Spleen (tissue), 13 donors: ENCODE results near the gene PAK3. TPM values are rescaled to one million over a fixed set of nuclear protein-coding genes. Genes with fewer than 3 reads are reported as not detected.

Experiments used
- DNase-seq: peaks from one replicate; pipeline ENCODE4 v3.0.0-alpha.2; 2020
- H3K27ac ChIP-seq, 8 donors: fragments of 200-600 bp; sonication (generic) in 7 of 8; 1 replicate in 4 of 8; 2 replicates in 4 of 8; pipeline versions ENCODE4 v1.5.0 to v1.8.0; 2016 to 2021; ENCODE audit warnings: inconsistent platforms in 4 of 8, mild to moderate bottlenecking in 4 of 8, moderate library complexity in 1 of 8
- H3K27me3 ChIP-seq, 7 donors: fragments of 200-600 bp; sonication (generic) in 6 of 7; replicated peaks in 1 of 7; 1 replicate in 4 of 7; 2 replicates in 3 of 7; pipeline versions ENCODE4 v1.5.0 to v1.8.0; 2016 to 2021; ENCODE audit warnings: inconsistent platforms in 3 of 7, mild to moderate bottlenecking in 1 of 7
- H3K36me3 ChIP-seq, 6 donors: fragments of 200-600 bp; sonication (generic) in 5 of 6; 1 replicate in 4 of 6; 2 replicates in 2 of 6; pipeline versions ENCODE4 v1.5.0 to v1.8.0; 2016 to 2021; ENCODE audit warnings: inconsistent platforms in 2 of 6
- H3K4me1 ChIP-seq, 6 donors: fragments of 200-600 bp; sonication (generic) in 5 of 6; 1 replicate in 3 of 6; 2 replicates in 3 of 6; pipeline versions ENCODE4 v1.5.0 to v1.8.0; 2016 to 2021; ENCODE audit warnings: inconsistent platforms in 3 of 6
- H3K4me3 ChIP-seq, 8 donors: fragments of 200-600 bp; sonication (generic) in 7 of 8; 1 replicate in 4 of 8; 2 replicates in 4 of 8; pipeline versions ENCODE4 v1.5.0 to v1.8.0; 2016 to 2021; ENCODE audit warnings: inconsistent platforms in 4 of 8, mild to moderate bottlenecking in 4 of 8, moderate library complexity in 2 of 8
- H3K9me3 ChIP-seq, 8 donors: fragments of 200-600 bp; sonication (generic) in 7 of 8; 1 replicate in 4 of 8; 2 replicates in 4 of 8; pipeline versions ENCODE4 v1.5.0 to v1.8.0; 2016 to 2021; ENCODE audit warnings: inconsistent platforms in 4 of 8
- POLR2A ChIP-seq, 3 donors: fragments of 450-650 bp; IDR thresholded peaks; one replicate each; pipeline ENCODE4 v1.5.1; 2017; ENCODE audit warnings: antibody characterized with exemption in 3 of 3, mild to moderate bottlenecking in 1 of 3
- POLR2AphosphoS5 ChIP-seq, 3 donors: sonication (generic); formaldehyde crosslinking; IDR thresholded peaks; one replicate each; pipeline ENCODE4 v1.5.1; 2017; ENCODE audit warnings: antibody characterized with exemption in 3 of 3
- WGBS, 5 donors: extraction: QIAGEN DNeasy Blood & Tissue Kit in 3 of 5; methylation state at CpG; one replicate each; pipeline versions ENCODE4 v1.1.5 to v1.1.7; 2013 to 2018; 5-methylcytosine and 5-hydroxymethylcytosine counted together
- intact Hi-C: fragments of 100-400 bp; cut with DNase I; formaldehyde crosslinking; loops from one replicate; pipeline ENCODE4 v1.15.0; 2023; ENCODE audit warnings: low total_unique reads
- long read RNA-seq, 2 donors: transcript quantifications; one replicate each; lab custom pipeline, GENCODE V29; 2026
- polyA plus RNA-seq, 3 donors: library from polyadenylated mRNA; stranded (reverse); fragments of 200-250 nt; gene quantifications; one replicate each; pipeline ENCODE4 v1.2.1, GENCODE V29; 2013
- total RNA-seq, 7 donors: library from RNA; depleted of rRNA in 3 of 7; stranded (reverse); fragments of >200 nt in 3 of 7; fragmentation: NEBNext Ultra II Directional in 4 of 7; extraction: Animal tissue kit (Norgen Biotek cat#: 25700) in 4 of 7; gene quantifications; one replicate each; pipeline versions ENCODE4 v1.1.0 to v1.2.1, GENCODE V29; 2016 to 2021
- TF ChIP-seq, protein P1 (sequence below), 11 experiments: fragments of 200-600 bp in 7 of 11; fragments of 450-650 bp in 4 of 11; sonication (generic) in 4 of 11; IDR thresholded peaks in 8 of 11; conservative IDR thresholded peaks in 3 of 11; 1 replicate in 7 of 11; 2 replicates in 4 of 11; pipeline versions ENCODE4 v1.4.0 to v1.8.0; 2016 to 2021; ENCODE audit warnings: antibody characterized with exemption in 11 of 11, inconsistent platforms in 4 of 11, mild to moderate bottlenecking in 1 of 11
- donor health status: healthy with polysubstance abuse.
- donor health status: DM: no; HTN: no; CAD: no; lungs with moderate emphysema.
- donor health status: DM: no; HTN: no; CAD: no.
- donor health status: Bipolar disorder and iron deficiency.
- donor health status: healthy.
- donor health status: DM: no; HTN: no; CAD: no.
- donor health status: DM: yes; HTN: yes; CAD: no.

Gene PAK3
- total RNA-seq: 1 to 10 TPM; 1.7 to 7.3 (median 3.9) TPM
- polyA plus RNA-seq: under 1 TPM; 0.09 to 0.29 (median 0.11) TPM
- long read RNA-seq, donor 1: 0 reads
- long read RNA-seq, donor 2, full-length matches to known transcripts: 1 of 1 reads
- long read RNA-seq, donor 2, partial matches to known transcripts: 0 of 1 reads
- long read RNA-seq, donor 2, other reads (novel, unspliced or antisense): 0 of 1 reads

DNA sequence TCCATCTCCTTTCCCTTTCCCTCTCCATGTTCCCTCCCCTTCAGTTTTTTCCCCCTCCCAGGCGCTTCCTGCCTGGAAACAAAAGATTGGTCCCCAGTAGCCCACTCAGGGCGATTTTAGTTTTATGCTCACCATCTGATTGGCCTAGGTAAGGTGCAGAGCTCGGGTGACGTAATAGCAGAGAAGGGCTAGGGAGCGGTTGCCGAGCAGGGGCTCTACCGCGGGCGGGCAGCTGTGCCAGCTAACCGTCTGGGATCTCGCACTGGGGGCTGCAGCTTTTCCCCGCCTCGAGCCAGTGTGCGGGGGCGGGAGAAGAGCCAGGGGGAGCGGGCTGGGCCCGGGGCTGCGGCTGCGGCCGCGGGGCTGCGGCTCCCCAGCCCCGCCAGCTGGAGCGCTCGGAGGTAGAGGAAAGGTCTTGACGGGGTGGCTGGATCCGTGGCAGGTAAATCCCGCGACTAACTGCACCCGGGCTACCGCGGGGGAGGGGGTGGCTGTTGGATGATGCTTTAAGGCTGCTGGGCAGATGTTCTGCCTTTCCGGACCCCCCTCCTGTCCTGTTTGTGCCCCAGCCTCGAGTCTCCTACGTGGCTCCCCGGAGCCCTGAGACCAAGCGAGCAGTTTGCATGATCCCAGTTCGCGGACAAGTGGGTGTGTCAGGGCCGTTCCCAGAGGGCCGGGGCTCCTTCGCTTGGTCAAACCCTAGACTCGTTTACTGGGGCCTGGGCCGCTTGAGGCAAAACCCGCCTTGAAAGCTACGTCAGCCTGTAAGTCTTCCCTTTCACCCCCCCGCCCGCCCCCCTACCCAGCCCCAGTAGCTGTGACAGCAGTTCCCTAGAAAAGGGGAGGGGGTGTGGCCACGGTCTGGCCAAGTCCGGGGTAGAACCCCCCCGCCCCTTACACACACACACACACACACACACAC lies at the start of gene PAK3:
Gene PAK3 (plus strand): TSS at position 218 of the 922 bp plus-strand sequence. CDS start 26,913 bp downstream, outside the sequence.
- Histone ChIP-seq H3K4me3 (peak within 1 kb of the TSS; percentile 26 to 71 (median 40)), H3K27ac (peak within 1 kb of the TSS in 5 of 8 donors; percentile 36 to 64 (median 56)), H3K9me3 (no peaks in the 10 kb centered on the region), H3K4me1 (peaks cover 0 to 20% (median 4%) of the 10 kb centered on the region in 6 donors), H3K36me3 (no peaks in the 10 kb centered on the region), H3K27me3 (peaks cover 0 to 64% (median 18%) of the 10 kb centered on the region in 7 donors)
- intact Hi-C loops: no loop called here
- DNase-seq: peak; percentile 77
- TF ChIP-seq POLR2AphosphoS5 (IDR thresholded peaks at IDR 0.05) (peak; percentile 46 to 83 (median 47)), POLR2A (IDR thresholded peaks at IDR 0.05) (peak in 1 of 3 donors; percentile 35)
- TF ChIP-seq, protein P1, sequence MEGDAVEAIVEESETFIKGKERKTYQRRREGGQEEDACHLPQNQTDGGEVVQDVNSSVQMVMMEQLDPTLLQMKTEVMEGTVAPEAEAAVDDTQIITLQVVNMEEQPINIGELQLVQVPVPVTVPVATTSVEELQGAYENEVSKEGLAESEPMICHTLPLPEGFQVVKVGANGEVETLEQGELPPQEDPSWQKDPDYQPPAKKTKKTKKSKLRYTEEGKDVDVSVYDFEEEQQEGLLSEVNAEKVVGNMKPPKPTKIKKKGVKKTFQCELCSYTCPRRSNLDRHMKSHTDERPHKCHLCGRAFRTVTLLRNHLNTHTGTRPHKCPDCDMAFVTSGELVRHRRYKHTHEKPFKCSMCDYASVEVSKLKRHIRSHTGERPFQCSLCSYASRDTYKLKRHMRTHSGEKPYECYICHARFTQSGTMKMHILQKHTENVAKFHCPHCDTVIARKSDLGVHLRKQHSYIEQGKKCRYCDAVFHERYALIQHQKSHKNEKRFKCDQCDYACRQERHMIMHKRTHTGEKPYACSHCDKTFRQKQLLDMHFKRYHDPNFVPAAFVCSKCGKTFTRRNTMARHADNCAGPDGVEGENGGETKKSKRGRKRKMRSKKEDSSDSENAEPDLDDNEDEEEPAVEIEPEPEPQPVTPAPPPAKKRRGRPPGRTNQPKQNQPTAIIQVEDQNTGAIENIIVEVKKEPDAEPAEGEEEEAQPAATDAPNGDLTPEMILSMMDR (IDR thresholded peaks at IDR 0.05 in 8 of 11, conservative IDR thresholded peaks at IDR 0.05 in 3 of 11): no peak
- 1 to 26% (median 3%) methylated on average over 20 to 49 of the region's 51 CpGs for WGBS, 5 donors

DNA sequence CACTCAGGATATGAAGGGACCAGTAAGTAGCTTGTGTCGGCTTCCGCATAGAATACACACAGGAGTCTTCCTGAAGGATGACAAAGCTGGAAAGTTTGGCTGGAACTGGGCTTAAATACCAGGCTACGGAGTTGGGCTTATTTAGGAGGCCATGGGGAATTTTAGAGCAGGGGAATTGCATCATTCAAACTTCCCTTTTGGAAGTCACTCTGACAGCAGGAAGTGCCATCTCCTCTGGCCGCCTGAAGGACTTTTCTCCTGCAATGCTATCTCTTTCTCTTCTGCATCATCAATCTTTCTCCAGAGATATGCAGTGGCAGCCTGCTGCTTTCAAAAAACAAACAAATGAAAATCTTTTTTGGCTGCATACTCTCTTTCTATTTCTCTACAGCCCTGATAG lies 48.4 kb upstream of the PAK3 start:
- H3K27ac ChIP-seq: no peak overlapping the region
- H3K9me3 ChIP-seq: no peaks in the 10 kb centered on the region
- DNase-seq: no peak
- H3K36me3 ChIP-seq: no peaks in the 10 kb centered on the region
- TF ChIP-seq, protein P1 (IDR thresholded peaks at IDR 0.05 in 8 of 11, conservative IDR thresholded peaks at IDR 0.05 in 3 of 11): no peak
- TF ChIP-seq POLR2A (IDR thresholded peaks at IDR 0.05): no peak
- TF ChIP-seq POLR2AphosphoS5 (IDR thresholded peaks at IDR 0.05): no peak
- 42 to 52% (median 48%) methylated on average over 4 of the region's 4 CpGs for WGBS, 5 donors
- intact Hi-C loops: no loop called here
- no peak overlapping the region for H3K4me3 ChIP-seq
- H3K4me1 ChIP-seq: no peaks in the 10 kb centered on the region
- peaks cover 0 to 5% (median 0%) of the 10 kb centered on the region in 7 donors for H3K27me3 ChIP-seq

DNA sequence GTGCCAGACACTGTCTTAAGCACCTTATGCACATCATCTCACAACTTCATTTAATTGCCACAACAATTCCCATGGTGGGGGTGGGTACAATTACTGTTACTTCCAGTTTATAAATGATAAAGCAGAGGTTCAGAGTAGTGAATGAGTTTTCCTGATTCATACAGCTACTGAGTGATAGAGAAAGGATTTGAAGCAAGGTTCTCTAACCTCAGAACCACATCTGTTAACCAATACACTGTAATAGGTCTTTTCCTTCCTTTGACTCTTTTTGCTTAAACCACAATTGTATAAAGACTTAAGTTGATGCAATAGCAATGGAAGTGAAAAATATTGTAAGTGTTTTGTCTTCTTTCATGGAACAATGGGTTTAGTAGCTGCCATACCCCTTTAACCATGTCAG lies 43.5 kb upstream of the PAK3 start:
- Histone ChIP-seq H3K36me3 (no peaks in the 10 kb centered on the region), H3K27me3 (peaks cover 0 to 5% (median 0%) of the 10 kb centered on the region in 7 donors), H3K27ac (no peak overlapping the region), H3K9me3 (no peaks in the 10 kb centered on the region), H3K4me1 (no peaks in the 10 kb centered on the region), H3K4me3 (no peak overlapping the region)
- no peak for DNase-seq
- TF ChIP-seq POLR2AphosphoS5 (IDR thresholded peaks at IDR 0.05) (no peak), POLR2A (IDR thresholded peaks at IDR 0.05) (no peak)
- TF ChIP-seq, protein P1 (IDR thresholded peaks at IDR 0.05 in 8 of 11, conservative IDR thresholded peaks at IDR 0.05 in 3 of 11): no peak
- intact Hi-C loops: no loop called here
